IMR-90 (cell line): ENCODE data around the gene MAST3. TPM values are rescaled to one million over a fixed set of nuclear protein-coding genes. Genes with fewer than 3 reads are reported as not detected.

Source experiments
- ATAC-seq: fragments of 200-7000 bp; cut with Tn5 transposase; 2 replicates; pipeline ENCODE4 v1.9.1; 2020; ENCODE audit warnings: low read depth, mild to moderate bottlenecking, moderate library complexity
- BruUV-seq: library from RNA; stranded (reverse); fragments of 400-500 nt; replicated peaks from 2 replicates; lab custom pipeline; 2021; lab: Mats Ljungman, UMichigan
- CTCF ChIA-PET: fragments of 300-600 bp; formaldehyde crosslinking; extraction: SDS; loops from one replicate; lab custom pipeline; 2021; ENCODE audit warnings: antibody characterized with exemption; lab: Yijun Ruan, JAX
- POLR2A ChIA-PET: fragments of 300-600 bp; sonication (Branson Sonifier 250); formaldehyde crosslinking; loops from one replicate; lab custom pipeline; 2022; ENCODE audit warnings: antibody characterized with exemption; ENCODE audit not compliant: unreplicated experiment; lab: Charles Lee
- DNase-seq: peaks from one replicate; pipeline ENCODE4 v3.0.0; 2013
- H2AFZ ChIP-seq: replicated peaks from 2 replicates; pipeline ENCODE3; 2013; ENCODE audit warnings: low read length, mild to moderate bottlenecking; ENCODE audit not compliant: poor library complexity
- H2AK5ac ChIP-seq: 2 replicates; pipeline ENCODE4 v1.6.1; 2013; ENCODE audit warnings: low read depth, low read length, inconsistent platforms
- H2AK9ac ChIP-seq: replicated peaks from 2 replicates; pipeline ENCODE3; 2013; ENCODE audit warnings: mild to moderate bottlenecking, low read depth, low read length, moderate library complexity; ENCODE audit not compliant: poor library complexity
- H2BK120ac ChIP-seq: 2 replicates; pipeline ENCODE4 v1.6.1; 2013; ENCODE audit warnings: low read depth, low read length, inconsistent platforms
- H2BK15ac ChIP-seq: 3 replicates; pipeline ENCODE4 v1.6.1; 2013; ENCODE audit warnings: low read depth, low read length, inconsistent platforms
- H2BK20ac ChIP-seq: 2 replicates; pipeline ENCODE4 v1.6.1; 2013; ENCODE audit warnings: low read depth, mild to moderate bottlenecking, inconsistent platforms, low read length, moderate library complexity
- H2BK5ac ChIP-seq: 2 replicates; pipeline ENCODE4 v1.6.1; 2013; ENCODE audit warnings: mild to moderate bottlenecking, low read depth, low read length, inconsistent platforms; ENCODE audit not compliant: poor library complexity, severe bottlenecking
- H3K14ac ChIP-seq: replicated peaks from 2 replicates; pipeline ENCODE4 v1.6.1; 2013; ENCODE audit warnings: low read depth, low read length, inconsistent platforms
- H3K18ac ChIP-seq: 2 replicates; pipeline ENCODE4 v1.6.1; 2013; ENCODE audit warnings: low read depth, low read length, control low read depth
- H3K23ac ChIP-seq: 2 replicates; pipeline ENCODE4 v1.6.1; 2013; ENCODE audit warnings: low read depth, low read length, inconsistent platforms
- H3K27ac ChIP-seq: 2 replicates; pipeline ENCODE4 v1.5.1; 2013; ENCODE audit warnings: mild to moderate bottlenecking, control low read depth, low read length; ENCODE audit not compliant: insufficient read depth
- H3K27me3 ChIP-seq: 2 replicates; pipeline ENCODE4 v1.6.1; 2013; ENCODE audit warnings: low read length; ENCODE audit not compliant: control insufficient read depth, insufficient read depth
- H3K36me3 ChIP-seq: 2 replicates; pipeline ENCODE4 v1.6.1; 2013; ENCODE audit warnings: low read length, mixed read lengths; ENCODE audit not compliant: control insufficient read depth, insufficient read depth
- H3K4ac ChIP-seq: 2 replicates; pipeline ENCODE4 v1.6.1; 2013; ENCODE audit warnings: low read depth, low read length, inconsistent platforms
- H3K4me1 ChIP-seq: 2 replicates; pipeline ENCODE4 v1.6.1; 2013; ENCODE audit warnings: low read length, mixed read lengths; ENCODE audit not compliant: control insufficient read depth, insufficient read depth
- H3K4me2 ChIP-seq: 2 replicates; pipeline ENCODE4 v1.6.1; 2013; ENCODE audit warnings: low read depth, mild to moderate bottlenecking, control low read depth, low read length, moderate library complexity
- H3K4me3 ChIP-seq: 2 replicates; pipeline ENCODE4 v1.5.1; 2013; ENCODE audit warnings: low read depth, mild to moderate bottlenecking, control low read depth, low read length, moderate library complexity; ENCODE audit not compliant: insufficient read depth
- H3K56ac ChIP-seq: 2 replicates; pipeline ENCODE4 v1.6.1; 2013; ENCODE audit warnings: low read length, inconsistent platforms; ENCODE audit not compliant: insufficient read depth; ENCODE audit errors: extremely low read depth
- H3K79me1 ChIP-seq, 2 experiments: 2 replicates each; pipeline ENCODE4 v1.6.1; 2013; ENCODE audit warnings: low read length in 2 of 2, inconsistent platforms in 1 of 2, low read depth in 1 of 2
- H3K9ac ChIP-seq: 2 replicates; pipeline ENCODE4 v1.6.1; 2013; ENCODE audit warnings: low read depth, low read length, control low read depth
- H3K9me1 ChIP-seq: 2 replicates; pipeline ENCODE4 v1.6.1; 2013; ENCODE audit warnings: low read length, inconsistent platforms; ENCODE audit not compliant: insufficient read depth
- H3K9me3 ChIP-seq: 2 replicates; pipeline ENCODE4 v1.6.1; 2013; ENCODE audit warnings: low read length; ENCODE audit not compliant: control insufficient read depth, insufficient read depth
- H4K20me1 ChIP-seq: 2 replicates; pipeline ENCODE4 v1.6.1; 2013; ENCODE audit warnings: low read length, inconsistent platforms; ENCODE audit not compliant: insufficient read depth
- H4K5ac ChIP-seq: 2 replicates; pipeline ENCODE4 v1.6.1; 2013; ENCODE audit warnings: mild to moderate bottlenecking, low read depth, low read length, control low read depth
- H4K8ac ChIP-seq, 2 experiments: 2 replicates each; pipeline ENCODE4 v1.6.1; 2013; ENCODE audit warnings: low read depth in 2 of 2, low read length in 2 of 2, control low read depth in 1 of 2, inconsistent platforms in 1 of 2
- H4K91ac ChIP-seq: 2 replicates; pipeline ENCODE4 v1.6.1; 2013; ENCODE audit warnings: low read depth, low read length, inconsistent platforms; ENCODE audit not compliant: insufficient read depth
- BHLHE40 ChIP-seq: fragments of 150-350 bp; IDR thresholded peaks from 2 replicates; pipeline ENCODE4 v1.6.1; 2016; ENCODE audit warnings: mild to moderate bottlenecking, low read depth, low read length
- CHD1 ChIP-seq: IDR thresholded peaks from 2 replicates; pipeline ENCODE4 v1.6.1; 2012; ENCODE audit warnings: low read depth, low read length, improper control_type of control experiment
- CTCF ChIP-seq: conservative IDR thresholded peaks from 2 replicates; pipeline ENCODE4 v1.5.1; 2012; ENCODE audit warnings: mild to moderate bottlenecking, low read depth, low read length, improper control_type of control experiment
- ELK1 ChIP-seq: fragments of 150-350 bp; IDR thresholded peaks from 2 replicates; pipeline ENCODE4 v1.6.1; 2016; ENCODE audit warnings: low read depth, mild to moderate bottlenecking, low read length, moderate library complexity, borderline replicate concordance
- FOS ChIP-seq: fragments of 150-350 bp; IDR thresholded peaks from 2 replicates; pipeline ENCODE4 v1.6.1; 2016; ENCODE audit warnings: low read depth, low read length
- MAFK ChIP-seq: IDR thresholded peaks from 2 replicates; pipeline ENCODE4 v1.6.1; 2012; ENCODE audit warnings: low read depth, low read length, improper control_type of control experiment
- MAZ ChIP-seq: IDR thresholded peaks from 2 replicates; pipeline ENCODE4 v1.6.1; 2012; ENCODE audit warnings: low read depth, mild to moderate bottlenecking, low read length, improper control_type of control experiment, moderate library complexity, borderline replicate concordance
- MXI1 ChIP-seq: IDR thresholded peaks from 2 replicates; pipeline ENCODE4 v1.6.1; 2012; ENCODE audit warnings: low read depth, mild to moderate bottlenecking, low read length, moderate library complexity, borderline replicate concordance
- NFE2L2 ChIP-seq: fragments of 150-350 bp; IDR thresholded peaks from 2 replicates; pipeline ENCODE4 v1.6.1; 2016; ENCODE audit warnings: low read depth, mild to moderate bottlenecking, low read length
- RAD21 ChIP-seq: IDR thresholded peaks from 2 replicates; pipeline ENCODE4 v1.6.1; 2012; ENCODE audit warnings: low read length, improper control_type of control experiment
- RCOR1 ChIP-seq: IDR thresholded peaks from 2 replicates; pipeline ENCODE4 v1.6.1; 2012; ENCODE audit warnings: mild to moderate bottlenecking, low read length, improper control_type of control experiment; ENCODE audit not compliant: insufficient replicate concordance
- SMC3 ChIP-seq: fragments of 150-350 bp; IDR thresholded peaks from 2 replicates; pipeline ENCODE4 v1.6.1; 2016; ENCODE audit warnings: low read depth, mild to moderate bottlenecking, antibody characterized with exemption, low read length, moderate library complexity
- WGBS, 2 experiments: methylation state at CpG; one replicate each; pipeline versions ENCODE4 v1.1.5 to v1.1.7; 2013; ENCODE audit warnings: missing lambda C conversion rate in 2 of 2; ENCODE audit not compliant: insufficient read length in 1 of 2; ENCODE audit errors: extremely low coverage in 2 of 2; 5-methylcytosine and 5-hydroxymethylcytosine counted together
- dilution Hi-C: fragments of 300-500 bp; cut with HindIII; formaldehyde crosslinking; loops from one replicate; pipeline ENCODE4 v1.14.3; 2018; ENCODE audit warnings: low sequenced_read_pairs; ENCODE audit not compliant: unreplicated experiment
- in situ Hi-C: fragments of 300-500 bp; cut with MboI; formaldehyde crosslinking; loops from 3 replicates; pipeline ENCODE4 v1.14.3; 2019; ENCODE audit warnings: low sequenced_read_pairs, inconsistent platforms, mixed read lengths
- intact Hi-C: fragments of 100-400 bp; cut with micrococcal nuclease; formaldehyde crosslinking; loops from 2 replicates; pipeline ENCODE4 v1.10.0; 2022
- polyA plus RNA-seq, 3 experiments: library from polyadenylated mRNA; depleted of rRNA; stranded (reverse); fragments of >200 nt; gene quantifications; 2 replicates each; pipeline ENCODE4 v1.2.3, GENCODE V29; 2012; ENCODE audit warnings: low replicate concordance in 1 of 3
- total RNA-seq: library from RNA; depleted of rRNA; stranded (reverse); fragments of >200 nt; gene quantifications from 2 replicates; pipeline ENCODE4 v1.2.3, GENCODE V29; 2012

Gene MAST3
- total and polyA plus RNA-seq, 2 of the 4 experiments (the other 2 are of a cell fraction) = 1.3 to 4.3 TPM

- H3K4me1 ChIP-seq = peaks cover 10% of the 10 kb centered on the region
- no peaks in the 10 kb centered on the region for H3K27me3 ChIP-seq
- peak overlapping the region; percentile 52; the same call in 1 of the 2 replicates for H3K9ac ChIP-seq
- H3K9me3 ChIP-seq = no peaks in the 10 kb centered on the region
- H2BK20ac ChIP-seq = no peak overlapping the region
- H3K36me3 ChIP-seq = 0 out of 2 replicates have a peak, but pooled peaks cover 2% of the 10 kb centered on the region
- H2AK9ac ChIP-seq = peak overlapping the region; percentile 61
- H3K23ac ChIP-seq = 0 out of 2 replicates have a peak overlapping the region, but pooled peaks have one; percentile 73
- no peak overlapping the region for H2BK120ac ChIP-seq
- H4K20me1 ChIP-seq = peaks cover 4% of the 10 kb centered on the region; the same call in 1 of the 2 replicates
- 89% methylated on average over 4 of the region's 12 CpGs; no CpG with 5 or more reads in 1 of the 2 experiments for WGBS, 2 experiments
- H3K79me1 ChIP-seq = no peaks in the 10 kb centered on the region; a peak in 1 of 4 replicates
- intact Hi-C loops = no loop called here
- H4K8ac ChIP-seq = peak overlapping the region; percentile 79 to 83
- no peak overlapping the region; the same call in 1 of the 2 replicates for H3K18ac ChIP-seq
- peak overlapping the region; percentile 82 for H3K14ac ChIP-seq
- no peak overlapping the region for H3K56ac ChIP-seq
- CTCF ChIA-PET = no interaction called here
- H4K5ac ChIP-seq = peak overlapping the region; percentile 92
- peak overlapping the region; percentile 15; the same call in 1 of the 2 replicates for H4K91ac ChIP-seq
- peak overlapping the region; percentile 97 for H2AFZ ChIP-seq
- DNase-seq (no peak), ATAC-seq (no peak)
- no peak overlapping the region for H2BK15ac ChIP-seq
- H3K4ac ChIP-seq = peak overlapping the region; percentile 50
- peak overlapping the region; percentile 94 for H3K4me3 ChIP-seq
- H3K27ac ChIP-seq = no peak overlapping the region
- in situ Hi-C loops = no loop called here
- POLR2A ChIA-PET = interaction anchor here (1.4 kb wide), 1 partner anchor 172 kb away, joined by 3 read pairs; the partner anchor contains the start of gene JUND
- dilution Hi-C loops = no loop called here
- TF ChIP-seq RAD21 (no peak), SMC3 (no peak), ELK1 (no peak), NFE2L2 (no peak), FOS (no peak), MAZ (no peak), CHD1 (no peak), CTCF (no peak), MAFK (no peak), MXI1 (no peak), RCOR1 (no peak), BHLHE40 (no peak)
- H2AK5ac ChIP-seq = peak overlapping the region; percentile 35; the same call in 1 of the 2 replicates
- H3K4me2 ChIP-seq = peak overlapping the region; percentile 84
- BruUV-seq = no TSS peak
- peak overlapping the region; percentile 26 for H2BK5ac ChIP-seq
- H3K9me1 ChIP-seq = no peaks in the 10 kb centered on the region
Observed at GRCh38 chr19:18109341-18109732, 11.8 kb downstream of the MAST3 start.
